OCI-LY7 (cell line): ENCODE results near the gene GAK.

Experiments used
- EZH2phosphoT487 ChIP-seq: fragments of 200-600 bp; sonication (generic); IDR thresholded peaks from 2 replicates; pipeline ENCODE4 v1.6.1; 2018; ENCODE audit warnings: low read depth, borderline replicate concordance, mild to moderate bottlenecking, mixed run types, antibody characterized with exemption, low read length, moderate library complexity, mixed read lengths
- TF ChIP-seq, protein P1 (sequence below): fragments of 200-600 bp; sonication (generic); conservative IDR thresholded peaks from 2 replicates; pipeline ENCODE4 v1.5.1; 2014; ENCODE audit warnings: mild to moderate bottlenecking, antibody characterized with exemption, low read length, moderate library complexity, mixed read lengths

DNA sequence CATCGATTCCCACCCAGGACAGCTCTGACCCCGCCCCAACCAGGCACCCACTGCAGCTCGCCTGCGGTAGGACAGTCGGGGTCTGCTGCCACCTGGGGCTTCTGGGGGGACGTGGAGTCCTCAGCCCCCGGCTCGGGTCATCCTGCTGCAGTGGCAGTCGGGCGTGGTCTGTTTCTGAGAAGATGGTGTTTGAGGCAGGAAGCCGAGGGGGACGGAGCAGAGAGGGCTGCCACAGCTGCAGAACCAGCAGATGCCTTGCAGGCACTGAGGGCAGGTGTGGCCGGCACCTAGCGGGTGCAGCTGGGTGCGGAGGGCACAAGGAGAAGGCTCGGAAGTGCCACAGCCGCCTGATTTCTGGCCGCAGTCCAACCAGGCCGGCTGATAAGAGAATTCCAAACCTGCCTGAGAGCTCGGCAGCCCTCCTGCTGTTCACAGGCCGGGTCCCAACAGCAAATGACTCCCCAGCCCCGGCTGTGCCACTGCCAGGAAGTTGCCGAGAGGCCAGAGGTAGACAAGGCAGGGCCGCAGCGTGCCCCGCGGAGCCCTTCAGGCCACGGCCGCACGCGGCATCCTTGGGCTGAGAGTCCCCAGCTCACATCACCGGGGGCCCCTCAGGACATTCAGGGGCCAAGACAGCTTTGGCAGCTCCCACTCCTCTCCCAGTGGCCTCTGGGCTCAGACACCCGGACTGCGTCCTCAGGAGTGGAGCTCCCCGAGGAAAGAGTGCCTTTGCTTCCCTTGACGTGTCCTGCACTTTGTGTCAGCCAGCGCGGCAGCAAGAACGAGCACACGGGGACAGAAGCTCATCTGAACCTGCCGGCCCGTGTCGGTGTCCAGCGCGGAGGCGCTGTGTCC is 96.7 kb downstream of the GAK start:
- TF ChIP-seq, protein P1, sequence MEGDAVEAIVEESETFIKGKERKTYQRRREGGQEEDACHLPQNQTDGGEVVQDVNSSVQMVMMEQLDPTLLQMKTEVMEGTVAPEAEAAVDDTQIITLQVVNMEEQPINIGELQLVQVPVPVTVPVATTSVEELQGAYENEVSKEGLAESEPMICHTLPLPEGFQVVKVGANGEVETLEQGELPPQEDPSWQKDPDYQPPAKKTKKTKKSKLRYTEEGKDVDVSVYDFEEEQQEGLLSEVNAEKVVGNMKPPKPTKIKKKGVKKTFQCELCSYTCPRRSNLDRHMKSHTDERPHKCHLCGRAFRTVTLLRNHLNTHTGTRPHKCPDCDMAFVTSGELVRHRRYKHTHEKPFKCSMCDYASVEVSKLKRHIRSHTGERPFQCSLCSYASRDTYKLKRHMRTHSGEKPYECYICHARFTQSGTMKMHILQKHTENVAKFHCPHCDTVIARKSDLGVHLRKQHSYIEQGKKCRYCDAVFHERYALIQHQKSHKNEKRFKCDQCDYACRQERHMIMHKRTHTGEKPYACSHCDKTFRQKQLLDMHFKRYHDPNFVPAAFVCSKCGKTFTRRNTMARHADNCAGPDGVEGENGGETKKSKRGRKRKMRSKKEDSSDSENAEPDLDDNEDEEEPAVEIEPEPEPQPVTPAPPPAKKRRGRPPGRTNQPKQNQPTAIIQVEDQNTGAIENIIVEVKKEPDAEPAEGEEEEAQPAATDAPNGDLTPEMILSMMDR = no peak
- TF ChIP-seq EZH2phosphoT487 = no peak
